ENCODE data around the gene SLC2A1. TPM values are rescaled to one million over a fixed set of nuclear protein-coding genes. Genes with fewer than 3 reads are reported as not detected.
A peak's percentile ranks its signal among the peaks of the same experiment; 100 is the strongest.

SLC2A1 gene
- 10 to 100 TPM; 31.1 to 36.8 (median 34.9) TPM for polyA plus RNA-seq (ENCODE audit: insufficient read length in 3 of 3)

DNA sequence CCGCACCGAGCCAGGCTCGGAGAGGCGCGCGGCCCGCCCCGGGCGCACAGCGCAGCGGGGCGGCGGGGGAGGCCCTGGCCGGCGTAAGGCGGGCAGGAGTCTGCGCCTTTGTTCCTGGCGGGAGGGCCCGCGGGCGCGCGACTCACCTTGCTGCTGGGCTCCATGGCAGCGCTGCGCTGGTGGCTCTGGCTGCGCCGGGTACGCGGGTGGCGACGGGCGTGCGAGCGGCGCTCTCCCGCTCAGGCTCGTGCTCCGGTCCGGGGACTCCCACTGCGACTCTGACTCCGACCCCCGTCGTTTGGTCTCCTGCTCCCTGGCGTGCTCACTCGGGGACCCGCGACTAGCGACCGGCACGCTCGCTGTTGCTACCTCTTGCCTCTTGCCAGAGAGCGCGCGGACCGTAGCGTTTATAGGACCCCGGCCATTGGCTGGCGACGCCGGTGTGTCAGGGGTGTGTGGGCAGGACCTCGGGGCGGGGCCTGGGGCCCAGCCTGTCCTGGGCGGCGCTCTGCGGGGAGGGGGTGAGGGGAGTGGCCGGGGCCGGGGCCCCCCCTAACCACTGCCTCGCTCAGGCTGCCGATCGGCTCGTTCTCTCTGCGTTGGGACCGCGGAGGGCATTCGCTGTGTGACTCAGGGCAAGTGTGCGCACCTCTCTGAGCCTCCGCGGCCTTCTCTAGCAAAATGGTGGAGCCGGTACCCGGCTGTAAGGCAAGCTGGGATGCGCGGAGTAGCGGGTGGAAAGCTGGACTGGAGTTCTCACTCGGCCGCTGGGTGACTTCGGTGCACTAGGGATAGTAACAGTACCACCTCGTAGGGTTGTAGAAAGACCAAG lies at the start of gene SLC2A1:
Gene SLC2A1 (minus strand): TSS at position 381 of the 832 bp plus-strand sequence. CDS start 217 bp downstream, at position 164.
- DNase-seq (ENCODE audit: low read depth in 3 of 3, low spot score in 2 of 3): peak; percentile 71 to 85 (median 81)

DNA sequence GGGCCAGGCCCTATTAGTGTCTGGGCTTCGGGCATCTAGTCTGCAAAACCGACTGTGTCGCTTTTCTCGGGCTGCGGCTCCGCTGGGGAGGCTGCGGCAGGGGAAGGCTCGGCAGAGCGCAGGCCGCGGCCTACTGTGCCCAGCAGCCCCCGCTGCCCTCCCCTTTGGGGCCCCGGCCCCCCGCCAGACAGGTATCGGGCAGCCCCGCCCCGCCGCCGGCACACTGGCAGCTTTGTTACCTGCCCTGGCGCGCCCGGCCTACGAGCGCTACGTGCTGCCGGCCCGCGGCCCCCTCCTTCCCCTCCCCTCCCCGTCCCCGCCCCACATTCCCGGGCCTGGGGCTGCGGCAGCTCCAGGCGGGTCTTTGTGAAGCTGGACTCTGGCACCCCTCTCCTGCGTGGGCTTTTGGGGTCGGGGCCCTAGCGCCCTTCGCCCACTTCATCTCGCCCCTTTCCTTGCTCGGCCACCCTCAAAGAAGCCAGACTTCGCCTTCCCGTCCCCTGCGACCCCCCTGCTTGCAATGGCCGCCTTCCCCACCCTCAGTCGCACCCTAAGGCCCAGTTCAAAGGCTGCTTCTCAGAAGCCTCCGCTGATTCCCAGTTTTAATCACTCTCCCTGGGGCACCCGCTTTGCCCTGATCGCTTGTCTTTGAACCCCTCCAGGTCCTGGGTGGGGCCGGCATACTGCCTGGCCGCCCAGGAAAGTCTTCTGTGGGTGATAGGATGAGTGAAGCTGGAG lies 48.9 kb upstream of the SLC2A1 start:
- no peak for DNase-seq (ENCODE audit: low read depth in 3 of 3, low spot score in 2 of 3)

DNA sequence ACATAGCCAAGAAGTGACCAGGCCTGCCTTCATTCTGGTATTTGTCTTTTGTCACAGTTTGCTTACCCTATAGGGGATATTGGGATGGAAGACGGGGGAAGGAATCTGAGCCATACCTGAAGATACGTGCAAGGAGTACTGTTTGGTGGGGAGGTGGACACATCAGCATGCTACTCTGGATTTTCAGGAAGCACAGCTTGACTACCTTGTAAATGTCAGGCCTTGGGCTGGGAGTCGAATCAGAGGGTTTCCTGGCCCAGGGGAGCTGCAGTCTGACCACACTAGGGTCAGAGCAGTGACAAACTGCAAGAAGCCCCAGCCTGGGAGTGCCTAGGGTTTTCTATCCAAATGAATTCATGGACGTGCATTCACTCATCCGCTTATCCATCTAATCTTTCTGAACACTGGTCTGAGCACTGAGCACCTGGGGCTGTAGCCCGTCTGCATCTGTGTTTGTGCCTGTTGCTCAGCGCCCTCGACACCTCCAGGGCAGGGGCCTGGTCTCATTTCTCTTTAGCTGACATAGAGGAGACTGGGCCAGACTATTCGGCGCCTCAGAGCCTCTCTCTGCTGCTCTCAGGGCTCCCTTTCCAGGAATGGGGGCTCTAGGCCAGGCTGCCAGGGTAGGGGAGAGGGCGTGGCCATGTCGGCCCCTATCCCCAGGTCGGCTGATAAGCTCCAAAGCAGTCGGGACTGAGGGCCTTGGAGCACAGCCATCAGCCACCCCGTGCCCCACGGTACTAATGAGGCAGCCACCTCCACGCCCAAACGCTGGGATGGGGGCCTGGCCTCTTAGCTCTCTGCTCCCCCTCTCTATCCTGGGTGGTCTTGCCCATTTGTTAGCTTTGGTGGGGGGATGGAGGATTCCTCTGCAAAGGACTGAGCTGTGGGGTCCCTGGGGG lies 47.0 kb upstream of the SLC2A1 start:
- DNase-seq (ENCODE audit: low read depth in 3 of 3, low spot score in 2 of 3): no peak

DNA sequence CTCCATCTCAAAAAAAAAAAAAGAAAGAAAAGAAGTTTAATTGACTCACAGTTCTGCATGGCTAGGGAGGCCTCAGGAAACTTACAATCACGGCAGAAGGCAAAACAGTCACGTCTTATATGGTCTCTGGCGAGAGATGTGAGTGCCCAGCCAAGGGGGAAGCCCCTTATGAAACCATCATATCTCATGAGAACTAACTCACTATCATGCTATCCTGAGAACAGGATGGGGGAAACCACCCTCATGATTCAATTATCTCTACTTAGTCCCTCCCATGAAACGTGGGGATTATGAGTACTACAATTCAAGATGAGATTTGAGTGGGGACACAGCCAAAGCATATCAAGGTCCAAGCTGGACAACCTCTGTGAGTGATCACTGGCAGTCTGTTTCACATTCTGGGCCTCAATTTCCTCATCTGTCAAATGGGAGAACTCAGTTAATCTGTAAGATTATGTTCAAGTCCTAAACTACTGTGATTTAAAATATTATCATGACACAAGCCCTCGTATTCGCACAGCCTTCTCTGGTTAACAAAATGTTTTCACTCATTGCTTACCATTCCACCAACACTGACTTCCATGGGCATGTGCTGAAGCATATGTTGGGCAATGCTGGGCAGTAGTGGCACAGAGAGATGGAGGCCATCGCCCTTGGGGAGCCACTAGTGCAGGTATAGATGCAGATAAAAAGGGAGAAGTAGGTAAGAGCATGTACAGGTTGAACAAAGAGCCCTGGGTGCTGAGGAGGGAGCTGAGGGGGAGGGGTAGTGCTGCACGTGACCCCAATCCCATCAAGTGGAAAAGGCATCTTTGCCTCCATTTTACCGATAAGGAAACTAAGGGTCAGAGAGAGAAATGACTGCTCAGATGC lies 46.2 kb upstream of the SLC2A1 start:
- no peak for DNase-seq (ENCODE audit: low read depth in 3 of 3, low spot score in 2 of 3)

DNA sequence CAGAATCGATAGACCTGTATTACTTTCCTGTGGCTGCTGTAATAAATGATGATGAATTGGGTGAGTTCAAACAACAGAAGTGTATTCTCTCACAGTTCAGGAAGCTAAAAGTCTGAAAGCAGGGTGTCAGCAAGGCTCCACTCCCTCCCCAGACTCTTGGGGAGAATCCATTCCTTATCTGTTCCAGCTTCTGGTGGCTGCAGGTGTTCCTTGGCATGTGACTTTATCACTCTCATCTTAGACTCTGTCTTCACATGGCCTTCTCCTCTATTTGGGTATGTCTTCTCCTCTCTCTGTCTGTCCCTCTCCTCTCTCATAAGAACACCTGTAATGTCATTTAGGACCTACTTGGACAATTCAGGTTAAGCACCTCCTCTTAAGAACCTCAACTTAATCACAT lies 44.1 kb upstream of the SLC2A1 start:
- no peak for DNase-seq (ENCODE audit: low read depth in 3 of 3, low spot score in 2 of 3)

DNA sequence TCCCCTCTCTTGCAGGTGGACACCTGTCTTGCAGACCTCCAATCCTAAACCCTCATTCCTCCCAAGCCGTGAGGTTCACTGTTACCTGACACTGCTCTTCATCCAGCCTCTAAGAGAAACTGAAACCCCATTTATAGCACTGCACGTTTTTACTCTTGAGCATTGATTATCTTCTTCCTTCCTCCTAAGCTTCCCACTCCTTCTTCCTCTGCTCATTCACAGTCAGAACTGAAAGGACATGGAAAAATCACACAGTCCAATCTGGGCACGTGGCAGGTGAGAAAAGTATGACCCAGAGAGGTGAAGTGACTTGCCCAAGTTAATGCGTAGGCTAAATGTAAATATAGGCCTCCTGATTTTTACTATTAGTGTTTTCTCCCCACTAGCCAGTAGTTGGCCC lies 43.4 kb upstream of the SLC2A1 start:
- no peak for DNase-seq (ENCODE audit: low read depth in 3 of 3, low spot score in 2 of 3)

DNA sequence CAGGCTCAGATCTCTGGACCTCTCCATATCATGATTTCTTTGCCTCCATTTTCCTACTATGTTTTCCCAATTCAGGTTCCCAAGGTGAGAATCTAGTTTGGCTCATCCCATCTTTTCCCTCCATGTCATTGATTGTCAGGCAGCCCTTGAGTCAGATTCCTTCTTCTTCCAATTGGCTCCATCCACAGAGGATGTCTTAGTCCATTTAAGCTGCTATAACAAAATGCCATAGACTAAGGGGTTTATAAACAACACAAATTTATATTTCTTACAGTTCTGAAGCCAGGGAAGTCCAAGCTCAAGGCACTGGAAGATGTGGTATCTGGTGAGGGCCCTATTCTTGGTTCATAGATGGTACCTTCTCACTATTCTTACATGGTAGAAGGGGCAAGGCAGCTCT lies 42.8 kb upstream of the SLC2A1 start:
- no peak for DNase-seq (ENCODE audit: low read depth in 3 of 3, low spot score in 2 of 3)

DNA sequence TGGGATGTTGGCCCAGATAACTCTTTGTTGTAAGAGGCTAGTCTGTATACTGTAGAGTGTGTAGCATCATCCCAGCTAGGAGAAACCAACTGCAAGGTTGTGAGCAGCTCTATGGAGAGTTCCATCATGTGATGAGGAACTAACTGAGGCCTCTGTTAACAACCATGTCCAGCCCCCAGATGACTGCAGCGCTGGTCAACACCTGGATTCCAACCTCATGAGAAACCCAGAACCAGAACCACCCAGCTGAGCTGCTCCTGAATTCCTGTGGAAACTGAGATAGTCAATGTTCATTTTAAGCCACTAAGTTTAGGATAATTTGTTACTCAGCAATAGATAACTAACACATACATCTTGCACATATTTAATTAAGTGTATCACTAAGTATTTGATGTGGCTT lies 41.6 kb upstream of the SLC2A1 start:
- DNase-seq (ENCODE audit: low read depth in 3 of 3, low spot score in 2 of 3): no peak

DNA sequence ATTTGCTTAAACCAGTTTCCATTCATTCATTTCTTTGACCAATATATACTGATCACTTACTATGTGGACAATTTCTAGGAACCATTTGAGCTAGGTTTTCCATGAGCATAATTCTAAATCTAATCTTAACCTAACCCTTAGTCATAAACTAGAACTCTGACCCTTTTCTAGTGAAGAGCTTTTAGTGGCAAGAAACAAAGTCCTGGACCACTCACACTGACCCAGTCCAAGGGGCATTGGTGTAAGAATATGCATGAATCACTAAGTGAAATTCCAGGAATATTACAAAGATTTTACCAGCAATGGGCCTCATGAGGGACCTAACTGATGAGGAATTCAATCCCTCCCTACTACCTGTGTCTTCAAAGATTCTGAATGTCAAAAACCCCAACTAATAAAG lies 40.6 kb upstream of the SLC2A1 start:
- DNase-seq (ENCODE audit: low read depth in 3 of 3, low spot score in 2 of 3): no peak

DNA sequence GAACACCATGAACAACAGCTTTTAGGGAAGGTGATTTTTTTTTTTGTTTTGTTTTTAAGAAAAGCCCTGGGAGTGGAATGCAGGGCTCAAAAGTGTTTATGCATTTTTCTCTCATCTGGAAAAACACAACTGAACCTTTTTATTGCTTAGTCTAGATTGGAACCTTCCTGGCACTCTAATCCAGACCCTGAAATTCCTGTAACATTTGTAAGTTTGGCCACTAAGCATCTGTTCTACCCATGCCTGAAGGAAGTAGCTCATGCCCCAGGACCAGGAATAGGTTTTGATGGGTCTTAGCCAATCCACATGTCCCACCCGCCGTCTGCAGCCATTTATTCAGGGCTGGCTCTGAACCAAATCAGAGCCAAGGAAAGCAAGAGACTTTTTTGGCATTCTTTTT lies 39.7 kb upstream of the SLC2A1 start:
- no peak for DNase-seq (ENCODE audit: low read depth in 3 of 3, low spot score in 2 of 3)

DNA sequence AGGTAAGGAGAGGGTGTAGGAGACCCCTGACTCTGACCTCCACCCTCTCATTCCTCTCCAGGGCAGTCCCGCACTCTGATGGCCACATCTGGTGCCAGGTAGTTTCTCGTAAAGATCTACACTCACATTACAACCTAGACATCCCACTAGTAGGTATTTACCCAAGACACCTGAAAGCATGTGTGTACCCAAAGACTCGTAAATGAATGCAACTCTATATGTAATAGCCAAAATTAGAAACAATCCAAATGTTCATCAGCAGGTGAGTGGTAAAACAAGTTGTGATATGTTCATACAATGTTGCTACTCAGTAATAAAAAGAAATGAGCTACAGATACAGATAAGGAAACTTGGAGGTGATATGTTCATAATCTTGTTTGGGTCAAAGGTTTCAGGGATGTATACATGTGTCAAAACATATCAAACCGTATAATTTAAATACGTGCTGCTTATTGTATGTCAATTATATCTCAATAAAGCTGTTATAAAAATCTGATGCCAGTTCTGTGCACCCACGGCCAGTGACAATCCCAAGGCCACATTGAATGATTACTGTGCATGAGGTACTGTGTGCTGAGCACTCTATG lies 37.8 kb upstream of the SLC2A1 start:
- DNase-seq (ENCODE audit: low read depth in 3 of 3, low spot score in 2 of 3): no peak

DNA sequence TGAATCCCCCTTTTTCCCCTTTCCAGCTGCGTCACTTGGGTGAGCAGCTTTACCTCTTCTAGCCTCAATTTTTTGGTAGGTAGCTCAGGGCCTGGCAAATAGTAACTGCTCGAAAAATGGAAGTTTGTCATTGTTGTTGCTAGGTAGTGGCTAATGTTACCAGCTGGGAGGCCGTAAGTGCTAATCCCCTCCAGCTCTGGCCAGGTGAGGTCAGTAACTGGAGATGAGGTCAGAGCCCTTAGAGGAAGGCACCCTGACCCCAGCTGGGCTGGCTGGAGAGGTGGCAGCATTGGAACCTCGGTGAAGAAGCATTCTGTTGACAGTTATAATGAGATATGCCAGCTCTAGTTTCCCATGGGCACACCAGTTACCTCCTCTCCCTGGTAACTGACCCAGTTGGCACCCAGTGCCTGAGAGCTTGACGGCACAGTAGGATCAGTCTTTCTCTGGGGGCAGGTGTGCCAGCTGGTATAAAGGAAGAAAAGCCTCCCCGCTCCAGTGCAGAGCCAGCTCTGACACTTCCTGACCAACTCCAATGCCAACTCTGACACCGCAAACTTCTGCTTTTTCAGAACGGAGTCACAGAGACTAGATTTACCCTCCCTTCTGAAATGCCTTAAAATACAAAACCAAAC lies 35.0 kb upstream of the SLC2A1 start:
- no peak for DNase-seq (ENCODE audit: low read depth in 3 of 3, low spot score in 2 of 3)

DNA sequence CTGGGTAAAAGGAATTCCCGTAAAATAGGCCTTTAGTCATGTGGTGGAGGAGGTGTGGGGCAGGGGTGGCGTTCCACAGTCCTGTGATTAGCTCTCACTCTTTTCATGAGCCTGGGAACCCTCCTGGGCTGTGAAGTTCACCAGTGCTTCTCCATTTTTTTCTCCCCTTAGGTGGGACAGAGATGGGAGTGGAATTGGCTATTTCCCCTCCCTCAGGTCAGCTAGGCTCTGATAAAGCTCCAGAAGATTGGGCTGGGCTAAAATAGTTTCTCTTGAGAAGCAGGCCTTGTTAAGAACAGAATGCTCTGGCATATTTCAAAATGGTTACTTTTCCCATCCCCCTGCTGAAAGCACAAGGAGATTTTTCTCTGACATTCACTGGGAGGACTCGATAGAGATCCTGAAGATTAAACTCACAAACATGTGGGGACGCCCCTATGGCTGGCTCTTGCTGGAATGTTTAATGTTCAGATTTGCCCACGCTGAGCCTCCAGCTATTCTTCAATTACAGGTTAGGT lies 33.4 kb upstream of the SLC2A1 start:
- no peak for DNase-seq (ENCODE audit: low read depth in 3 of 3, low spot score in 2 of 3)

DNA sequence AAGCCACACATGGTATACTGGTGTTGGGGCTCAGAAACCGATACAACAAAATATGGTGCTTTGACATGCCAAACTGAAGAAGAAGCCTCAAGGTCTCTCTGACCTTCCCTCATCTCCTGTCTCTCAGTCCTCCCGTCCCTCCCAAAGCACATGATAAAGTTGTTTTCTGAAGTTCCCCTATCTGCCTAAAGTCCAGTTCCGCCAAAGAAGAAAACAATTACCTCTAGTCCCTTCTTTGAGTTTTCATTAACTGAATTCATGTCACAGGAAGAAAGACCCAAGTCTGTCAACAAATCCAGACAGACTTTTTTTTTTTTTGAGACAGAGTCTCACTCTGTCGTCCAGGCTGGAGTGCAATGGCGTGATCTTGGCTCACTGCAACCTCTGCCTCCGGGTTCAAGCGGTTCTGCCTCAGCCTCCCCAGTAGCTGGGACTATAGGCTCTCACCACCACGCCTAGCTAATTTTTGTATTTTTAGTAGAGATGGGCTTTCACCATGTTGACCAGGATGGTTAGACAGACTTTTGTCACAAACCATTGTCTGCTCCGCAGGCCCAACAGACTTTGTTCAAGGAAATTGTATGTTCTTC lies 32.2 kb upstream of the SLC2A1 start:
- DNase-seq (ENCODE audit: low read depth in 3 of 3, low spot score in 2 of 3): no peak

DNA sequence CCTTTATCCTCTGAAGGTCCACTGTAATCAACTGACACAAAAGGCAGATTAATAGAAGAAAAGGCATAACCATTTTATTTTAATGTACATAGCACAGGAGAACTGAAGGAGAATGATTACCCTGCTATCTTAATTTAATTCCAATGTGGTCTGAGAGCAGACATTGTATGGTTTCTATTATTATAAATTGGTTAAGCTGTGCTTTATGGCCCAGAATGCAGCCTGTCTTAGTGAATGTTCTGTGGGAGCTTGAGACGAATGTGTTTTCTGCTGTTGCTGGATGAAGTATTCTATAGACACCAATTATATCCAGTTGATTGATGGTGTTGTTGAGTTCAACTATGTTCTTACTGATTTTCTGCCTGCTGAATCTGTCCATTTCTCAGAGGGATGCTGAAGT lies 25.0 kb upstream of the SLC2A1 start:
- DNase-seq (ENCODE audit: low read depth in 3 of 3, low spot score in 2 of 3): no peak

DNA sequence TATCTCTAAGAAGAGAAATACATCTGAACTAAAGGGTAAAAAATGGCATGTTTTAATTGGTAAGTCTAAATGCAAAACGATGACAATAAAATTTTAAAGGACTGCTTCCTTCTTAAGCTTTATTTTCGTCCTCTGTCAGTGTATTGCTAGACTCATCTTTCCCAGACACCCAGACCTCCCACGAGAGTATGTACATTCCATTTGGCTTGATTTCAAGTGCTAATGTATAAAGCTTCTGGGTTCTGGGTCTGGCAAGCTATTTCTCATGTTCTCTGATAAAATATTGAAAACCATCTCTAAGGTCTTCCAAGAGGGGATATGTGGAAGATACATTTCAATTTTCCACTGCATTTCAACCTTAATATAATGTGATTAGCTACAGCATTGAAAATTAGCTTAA lies 24.6 kb upstream of the SLC2A1 start:
- DNase-seq (ENCODE audit: low read depth in 3 of 3, low spot score in 2 of 3): no peak

DNA sequence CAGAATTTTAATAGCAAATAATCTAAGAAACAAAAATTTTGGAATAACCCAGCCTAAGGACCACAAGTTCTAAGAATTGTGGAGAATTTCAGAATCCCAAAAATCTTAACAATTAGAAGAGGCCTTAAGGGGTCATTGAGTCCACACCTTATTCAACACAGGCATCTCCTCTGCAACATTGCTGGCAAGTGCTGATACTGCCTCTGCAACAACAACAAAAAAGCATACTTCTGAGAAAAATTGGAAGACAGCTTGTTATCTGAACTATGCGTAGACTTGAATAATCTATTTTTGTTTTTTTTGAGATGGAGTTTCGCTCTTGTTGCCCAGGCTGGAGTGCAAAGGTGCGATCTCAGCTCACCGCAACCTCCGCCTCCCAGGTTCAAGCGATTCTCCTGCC lies 24.0 kb upstream of the SLC2A1 start:
- no peak for DNase-seq (ENCODE audit: low read depth in 3 of 3, low spot score in 2 of 3)

DNA sequence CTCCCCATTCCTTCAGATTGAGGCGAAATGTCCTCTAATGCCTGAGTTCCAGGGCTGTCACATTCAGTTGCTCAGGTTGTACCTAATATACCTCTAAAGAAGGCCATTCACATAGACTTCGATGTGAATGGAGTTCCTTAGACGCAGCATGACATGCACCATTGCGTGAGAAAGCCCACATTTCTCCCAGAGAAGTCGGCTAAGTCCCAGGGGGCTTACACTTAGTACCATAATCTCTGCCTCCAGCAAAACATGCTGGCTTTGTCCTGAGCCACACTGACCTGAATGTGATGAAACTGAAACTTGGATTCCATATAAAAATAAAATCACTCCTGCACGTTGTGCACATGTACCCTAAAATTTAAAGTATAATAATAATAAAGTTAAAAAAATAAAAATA lies 23.2 kb upstream of the SLC2A1 start:
- no peak for DNase-seq (ENCODE audit: low read depth in 3 of 3, low spot score in 2 of 3)

All from right renal cortex interstitium (tissue), 3 donors.